Measurements from ENCODE around the gene SAMMSON. TPM values are rescaled to one million over a fixed set of nuclear protein-coding genes. Genes with fewer than 3 reads are reported as not detected.

Gene SAMMSON
- polyA plus RNA-seq, 3 donors: not detected

DNA sequence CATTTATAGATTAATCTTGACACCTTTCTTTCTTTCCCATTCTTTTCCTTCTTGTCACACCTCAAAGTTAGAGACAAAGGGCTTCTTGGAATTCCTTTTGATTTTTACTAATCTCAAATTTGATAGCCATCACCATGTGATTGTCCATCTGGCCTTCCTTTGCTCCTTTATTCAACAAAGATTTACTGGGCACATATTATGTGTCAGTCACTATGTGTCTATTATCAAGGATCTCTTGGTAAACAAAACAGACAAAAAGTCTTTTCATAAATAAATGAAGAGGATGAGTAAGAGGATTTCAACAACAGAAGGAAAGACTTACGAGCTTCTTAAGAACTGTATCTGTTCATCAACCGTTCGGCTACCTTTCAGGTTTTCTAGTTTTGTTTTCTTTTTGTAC, 56.5 kb downstream of the SAMMSON start:
- Histone ChIP-seq H4K20me1 (ENCODE audit: insufficient read depth, low read length) (no peaks in the 10 kb centered on the region), H3K4me1 (ENCODE audit: control insufficient read depth in 1 of 2, insufficient read depth in 2 of 2, low read length in 2 of 2) (peaks cover 6 to 10% of the 10 kb centered on the region in 2 donors), H3K79me2 (ENCODE audit: insufficient read depth, low read length) (no peaks in the 10 kb centered on the region), H3K4me2 (replicated peaks; ENCODE audit: extremely low read depth, low read length, poor library complexity, severe bottlenecking) (no peak overlapping the region), H3K9ac (ENCODE audit: insufficient read depth, low read length, poor library complexity, severe bottlenecking) (no peak overlapping the region), H3K27me3 (ENCODE audit: control insufficient read depth in 2 of 2, insufficient read depth in 2 of 2, low read length in 2 of 2) (no peaks in the 10 kb centered on the region), H3K9me3 (replicated peaks in 1 of 2; ENCODE audit: control insufficient read depth in 1 of 2, insufficient read depth in 1 of 2, low read length in 2 of 2) (no peaks in the 10 kb centered on the region), H3K4me3 (replicated peaks in 1 of 3; ENCODE audit: low read depth in 2 of 3, low read length in 3 of 3) (no peak overlapping the region), H3K27ac (ENCODE audit: low read depth in 1 of 2, low read length in 2 of 2) (no peak overlapping the region), H2AFZ (ENCODE audit: insufficient read depth, low read depth, low read length, poor library complexity, severe bottlenecking) (no peak overlapping the region), H3K36me3 (replicated peaks in 1 of 2; ENCODE audit: control insufficient read depth in 1 of 2, insufficient read depth in 2 of 2, low read length in 2 of 2) (no peaks in the 10 kb centered on the region)
- no CpG with 5 or more reads among the region's 3 CpGs for whole genome bisulfite sequencing (ENCODE audit: insufficient coverage)
- intact Hi-C loops (cut with micrococcal nuclease): no loop called here
- H3K36me3 Mint-ChIP-seq: no peaks in the 10 kb centered on the region
- H3K27ac Mint-ChIP-seq: no peak overlapping the region
- H3K27me3 Mint-ChIP-seq (ENCODE audit: low read depth in 3 of 3): peaks cover 0 to 4% (median 0%) of the 10 kb centered on the region in 3 donors
- DNase-seq: no peak
- H3K4me3 Mint-ChIP-seq: no peak overlapping the region
- H3K9me3 Mint-ChIP-seq: no peaks in the 10 kb centered on the region
- H3K4me1 Mint-ChIP-seq: peaks cover 13% of the 10 kb centered on the region
- TF ChIP-seq, protein P1, sequence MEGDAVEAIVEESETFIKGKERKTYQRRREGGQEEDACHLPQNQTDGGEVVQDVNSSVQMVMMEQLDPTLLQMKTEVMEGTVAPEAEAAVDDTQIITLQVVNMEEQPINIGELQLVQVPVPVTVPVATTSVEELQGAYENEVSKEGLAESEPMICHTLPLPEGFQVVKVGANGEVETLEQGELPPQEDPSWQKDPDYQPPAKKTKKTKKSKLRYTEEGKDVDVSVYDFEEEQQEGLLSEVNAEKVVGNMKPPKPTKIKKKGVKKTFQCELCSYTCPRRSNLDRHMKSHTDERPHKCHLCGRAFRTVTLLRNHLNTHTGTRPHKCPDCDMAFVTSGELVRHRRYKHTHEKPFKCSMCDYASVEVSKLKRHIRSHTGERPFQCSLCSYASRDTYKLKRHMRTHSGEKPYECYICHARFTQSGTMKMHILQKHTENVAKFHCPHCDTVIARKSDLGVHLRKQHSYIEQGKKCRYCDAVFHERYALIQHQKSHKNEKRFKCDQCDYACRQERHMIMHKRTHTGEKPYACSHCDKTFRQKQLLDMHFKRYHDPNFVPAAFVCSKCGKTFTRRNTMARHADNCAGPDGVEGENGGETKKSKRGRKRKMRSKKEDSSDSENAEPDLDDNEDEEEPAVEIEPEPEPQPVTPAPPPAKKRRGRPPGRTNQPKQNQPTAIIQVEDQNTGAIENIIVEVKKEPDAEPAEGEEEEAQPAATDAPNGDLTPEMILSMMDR (IDR thresholded peaks at IDR 0.05): no peak

DNA sequence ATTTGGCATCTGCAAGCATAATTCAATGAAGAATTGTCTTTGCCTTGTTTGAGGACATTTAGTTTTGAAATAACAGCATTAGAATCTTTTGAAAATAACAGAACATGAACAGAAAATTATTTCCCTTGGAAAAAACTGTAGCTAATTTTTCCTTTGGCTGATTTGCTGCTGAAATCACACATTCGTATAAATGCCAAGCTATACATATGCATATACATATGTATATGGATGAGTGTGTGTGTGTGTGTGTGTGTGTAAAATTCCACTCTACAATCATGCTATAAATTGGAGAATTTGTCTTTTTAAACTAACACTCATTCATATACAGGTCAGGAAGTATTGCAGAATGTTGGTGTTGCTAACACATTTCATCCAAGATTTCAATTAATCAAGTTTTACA, 57.9 kb downstream of the SAMMSON start:
- no peak overlapping the region for H3K27ac Mint-ChIP-seq
- TF ChIP-seq, protein P1 (IDR thresholded peaks at IDR 0.05): no peak
- no peak overlapping the region for H3K9ac ChIP-seq (ENCODE audit: insufficient read depth, low read length, poor library complexity, severe bottlenecking)
- H3K4me3 Mint-ChIP-seq: no peak overlapping the region
- H3K9me3 ChIP-seq (replicated peaks in 1 of 2; ENCODE audit: control insufficient read depth in 1 of 2, insufficient read depth in 1 of 2, low read length in 2 of 2): no peaks in the 10 kb centered on the region
- intact Hi-C loops (cut with micrococcal nuclease): no loop called here
- H3K36me3 Mint-ChIP-seq: no peaks in the 10 kb centered on the region
- no peak overlapping the region for H2AFZ ChIP-seq (ENCODE audit: insufficient read depth, low read depth, low read length, poor library complexity, severe bottlenecking)
- no peaks in the 10 kb centered on the region for H3K79me2 ChIP-seq (ENCODE audit: insufficient read depth, low read length)
- H3K9me3 Mint-ChIP-seq: no peaks in the 10 kb centered on the region
- H4K20me1 ChIP-seq (ENCODE audit: insufficient read depth, low read length): no peaks in the 10 kb centered on the region
- H3K4me2 ChIP-seq (replicated peaks; ENCODE audit: extremely low read depth, low read length, poor library complexity, severe bottlenecking): no peak overlapping the region
- DNase-seq: no peak
- H3K4me1 ChIP-seq (ENCODE audit: control insufficient read depth in 1 of 2, insufficient read depth in 2 of 2, low read length in 2 of 2): peaks cover 6 to 10% of the 10 kb centered on the region in 2 donors
- no peaks in the 10 kb centered on the region for H3K27me3 ChIP-seq (ENCODE audit: control insufficient read depth in 2 of 2, insufficient read depth in 2 of 2, low read length in 2 of 2)
- peaks cover 11% of the 10 kb centered on the region for H3K4me1 Mint-ChIP-seq
- no peak overlapping the region for H3K4me3 ChIP-seq (replicated peaks in 1 of 3; ENCODE audit: low read depth in 2 of 3, low read length in 3 of 3)
- no peak overlapping the region for H3K27ac ChIP-seq (ENCODE audit: low read depth in 1 of 2, low read length in 2 of 2)
- WGBS (ENCODE audit: insufficient coverage): no CpG with 5 or more reads among the region's 1 CpG
- peaks cover 0 to 2% (median 0%) of the 10 kb centered on the region in 3 donors for H3K27me3 Mint-ChIP-seq (ENCODE audit: low read depth in 3 of 3)
- H3K36me3 ChIP-seq (replicated peaks in 1 of 2; ENCODE audit: control insufficient read depth in 1 of 2, insufficient read depth in 2 of 2, low read length in 2 of 2): no peaks in the 10 kb centered on the region
